Measurements from ENCODE around the gene UMAD1.
"Not testable (repeated sequence)": the region's sequence is repeated elsewhere in the genome, so short reads cannot be mapped to it uniquely, and the experiment has no call there.

The UMAD1 gene

GRCh38 chr7:7798510-7798909 lies 158.0 kb downstream of the UMAD1 start:
- DNase-seq (ENCODE audit: low read depth in 2 of 2) = no peak

GRCh38 chr7:7799138-7799537 lies 158.6 kb downstream of the UMAD1 start:
- DNase-seq (ENCODE audit: low read depth in 2 of 2) = no peak

GRCh38 chr7:7802531-7802930 lies 162.0 kb downstream of the UMAD1 start:
- DNase-seq (ENCODE audit: low read depth in 2 of 2) = no peak

- DNase-seq (ENCODE audit: low read depth in 2 of 2) = no peak
These were observed 163.2 kb downstream of the UMAD1 start for GRCh38 chr7:7803715-7804178.

- DNase-seq (ENCODE audit: low read depth in 2 of 2) = not testable (repeated sequence)
These were observed 164.3 kb downstream of the UMAD1 start for GRCh38 chr7:7804822-7805221.

GRCh38 chr7:7805511-7806153 lies 165.1 kb downstream of the UMAD1 start:
- no peak for DNase-seq (ENCODE audit: low read depth in 2 of 2)

- no peak for DNase-seq (ENCODE audit: low read depth in 2 of 2)
These were observed 167.6 kb downstream of the UMAD1 start for GRCh38 chr7:7808156-7808555.

GRCh38 chr7:7808626-7809025 lies 168.1 kb downstream of the UMAD1 start:
- no peak for DNase-seq (ENCODE audit: low read depth in 2 of 2)

GRCh38 chr7:7810380-7810779 lies 169.8 kb downstream of the UMAD1 start:
- DNase-seq (ENCODE audit: low read depth in 2 of 2) = no peak

- DNase-seq (ENCODE audit: low read depth in 2 of 2) = no peak
These were observed 170.3 kb downstream of the UMAD1 start for GRCh38 chr7:7810826-7811225.

GRCh38 chr7:7812112-7812511 lies 171.6 kb downstream of the UMAD1 start:
- no peak for DNase-seq (ENCODE audit: low read depth in 2 of 2)

GRCh38 chr7:7815395-7815794 lies 174.8 kb downstream of the UMAD1 start:
- DNase-seq (ENCODE audit: low read depth in 2 of 2) = no peak

- no peak for DNase-seq (ENCODE audit: low read depth in 2 of 2)
These were observed 175.5 kb downstream of the UMAD1 start for GRCh38 chr7:7816084-7816483.

- DNase-seq (ENCODE audit: low read depth in 2 of 2) = no peak
These were observed 176.4 kb downstream of the UMAD1 start for GRCh38 chr7:7816816-7817536.

- DNase-seq (ENCODE audit: low read depth in 2 of 2) = no peak
These were observed 177.2 kb downstream of the UMAD1 start for GRCh38 chr7:7817748-7818147.

GRCh38 chr7:7818179-7818578 lies 177.6 kb downstream of the UMAD1 start:
- not testable (repeated sequence) for DNase-seq (ENCODE audit: low read depth in 2 of 2)

- DNase-seq (ENCODE audit: low read depth in 2 of 2) = no peak
These were observed 179.1 kb downstream of the UMAD1 start for GRCh38 chr7:7819442-7820247.

- DNase-seq (ENCODE audit: low read depth in 2 of 2) = no peak
These were observed 179.9 kb downstream of the UMAD1 start for GRCh38 chr7:7820409-7820808.

GRCh38 chr7:7820939-7821338 lies 180.4 kb downstream of the UMAD1 start:
- DNase-seq (ENCODE audit: low read depth in 2 of 2) = no peak

- DNase-seq (ENCODE audit: low read depth in 2 of 2) = no peak
These were observed 181.0 kb downstream of the UMAD1 start for GRCh38 chr7:7821517-7821916.

GRCh38 chr7:7825294-7825693 lies 184.7 kb downstream of the UMAD1 start:
- not testable (repeated sequence) for DNase-seq (ENCODE audit: low read depth in 2 of 2)

- no peak for DNase-seq (ENCODE audit: low read depth in 2 of 2)
These were observed 189.1 kb downstream of the UMAD1 start for GRCh38 chr7:7829667-7830066.

All from stimulated activated CD4-positive, alpha-beta T cell treated with anti-CD3 and anti-CD28 coated beads, Interleukin-12 subunit alpha, Interleukin-12 subunit beta, amount 100 ng/mL, for 24 hours (primary cell).